ENCODE results near the gene RPS26. TPM values are rescaled to one million over a fixed set of nuclear protein-coding genes. Genes with fewer than 3 reads are reported as not detected.

RPS26 gene
- total and polyA plus RNA-seq, 2 of the 13 experiments (the other 11 are each of a cell fraction or from before 2014, with no cell fraction given): 150 to 421 TPM

GRCh38 chr12:55996715-55997534 is 44.8 kb upstream of the RPS26 start, which contains the start of gene SUOX (continued):
- TF ChIP-seq, protein P1, sequence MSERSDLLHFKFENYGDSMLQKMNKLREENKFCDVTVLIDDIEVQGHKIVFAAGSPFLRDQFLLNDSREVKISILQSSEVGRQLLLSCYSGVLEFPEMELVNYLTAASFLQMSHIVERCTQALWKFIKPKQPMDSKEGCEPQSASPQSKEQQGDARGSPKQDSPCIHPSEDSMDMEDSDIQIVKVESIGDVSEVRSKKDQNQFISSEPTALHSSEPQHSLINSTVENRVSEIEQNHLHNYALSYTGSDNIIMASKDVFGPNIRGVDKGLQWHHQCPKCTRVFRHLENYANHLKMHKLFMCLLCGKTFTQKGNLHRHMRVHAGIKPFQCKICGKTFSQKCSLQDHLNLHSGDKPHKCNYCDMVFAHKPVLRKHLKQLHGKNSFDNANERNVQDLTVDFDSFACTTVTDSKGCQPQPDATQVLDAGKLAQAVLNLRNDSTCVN (CRISPR knock-in tag; IDR thresholded peaks at IDR 0.05; ENCODE audit: borderline replicate concordance): no peak
- 0 out of 2 replicates have a peak, but pooled peaks have one; percentile 6 for TF ChIP-seq NFE2 (CRISPR knock-in tag; IDR thresholded peaks at IDR 0.05)
- 0 out of 2 replicates have a peak, but pooled peaks have one; percentile 28 for TF ChIP-seq MIER3 (CRISPR knock-in tag; IDR thresholded peaks at IDR 0.05; ENCODE audit: borderline replicate concordance)
- peak; percentile 69; the same call in 1 of the 2 replicates for TF ChIP-seq NFKB2 (CRISPR knock-in tag; IDR thresholded peaks at IDR 0.05; ENCODE audit: borderline replicate concordance)
- TF ChIP-seq, protein P2, sequence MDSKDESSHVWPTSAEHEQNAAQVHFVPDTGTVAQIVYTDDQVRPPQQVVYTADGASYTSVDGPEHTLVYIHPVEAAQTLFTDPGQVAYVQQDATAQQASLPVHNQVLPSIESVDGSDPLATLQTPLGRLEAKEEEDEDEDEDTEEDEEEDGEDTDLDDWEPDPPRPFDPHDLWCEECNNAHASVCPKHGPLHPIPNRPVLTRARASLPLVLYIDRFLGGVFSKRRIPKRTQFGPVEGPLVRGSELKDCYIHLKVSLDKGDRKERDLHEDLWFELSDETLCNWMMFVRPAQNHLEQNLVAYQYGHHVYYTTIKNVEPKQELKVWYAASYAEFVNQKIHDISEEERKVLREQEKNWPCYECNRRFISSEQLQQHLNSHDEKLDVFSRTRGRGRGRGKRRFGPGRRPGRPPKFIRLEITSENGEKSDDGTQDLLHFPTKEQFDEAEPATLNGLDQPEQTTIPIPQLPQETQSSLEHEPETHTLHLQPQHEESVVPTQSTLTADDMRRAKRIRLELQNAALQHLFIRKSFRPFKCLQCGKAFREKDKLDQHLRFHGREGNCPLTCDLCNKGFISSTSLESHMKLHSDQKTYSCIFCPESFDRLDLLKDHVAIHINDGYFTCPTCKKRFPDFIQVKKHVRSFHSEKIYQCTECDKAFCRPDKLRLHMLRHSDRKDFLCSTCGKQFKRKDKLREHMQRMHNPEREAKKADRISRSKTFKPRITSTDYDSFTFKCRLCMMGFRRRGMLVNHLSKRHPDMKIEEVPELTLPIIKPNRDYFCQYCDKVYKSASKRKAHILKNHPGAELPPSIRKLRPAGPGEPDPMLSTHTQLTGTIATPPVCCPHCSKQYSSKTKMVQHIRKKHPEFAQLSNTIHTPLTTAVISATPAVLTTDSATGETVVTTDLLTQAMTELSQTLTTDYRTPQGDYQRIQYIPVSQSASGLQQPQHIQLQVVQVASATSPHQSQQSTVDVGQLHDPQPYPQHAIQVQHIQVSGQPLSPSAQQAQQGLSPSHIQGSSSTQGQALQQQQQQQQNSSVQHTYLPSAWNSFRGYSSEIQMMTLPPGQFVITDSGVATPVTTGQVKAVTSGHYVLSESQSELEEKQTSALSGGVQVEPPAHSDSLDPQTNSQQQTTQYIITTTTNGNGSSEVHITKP (CRISPR knock-in tag; IDR thresholded peaks at IDR 0.05; ENCODE audit: low read depth): 0 out of 2 replicates have a peak, but pooled peaks have one; percentile 14
- no peak for TF ChIP-seq ZNF33B (CRISPR knock-in tag; IDR thresholded peaks at IDR 0.05)
- TF ChIP-seq NCOA5 (CRISPR knock-in tag; IDR thresholded peaks at IDR 0.05): no peak
- no peak for TF ChIP-seq ZNF775 (CRISPR knock-in tag; IDR thresholded peaks at IDR 0.05; ENCODE audit: borderline replicate concordance)
- TF ChIP-seq, protein P3, sequence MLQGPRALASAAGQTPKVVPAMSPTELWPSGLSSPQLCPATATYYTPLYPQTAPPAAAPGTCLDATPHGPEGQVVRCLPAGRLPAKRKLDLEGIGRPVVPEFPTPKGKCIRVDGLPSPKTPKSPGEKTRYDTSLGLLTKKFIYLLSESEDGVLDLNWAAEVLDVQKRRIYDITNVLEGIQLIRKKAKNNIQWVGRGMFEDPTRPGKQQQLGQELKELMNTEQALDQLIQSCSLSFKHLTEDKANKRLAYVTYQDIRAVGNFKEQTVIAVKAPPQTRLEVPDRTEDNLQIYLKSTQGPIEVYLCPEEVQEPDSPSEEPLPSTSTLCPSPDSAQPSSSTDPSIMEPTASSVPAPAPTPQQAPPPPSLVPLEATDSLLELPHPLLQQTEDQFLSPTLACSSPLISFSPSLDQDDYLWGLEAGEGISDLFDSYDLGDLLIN (CRISPR knock-in tag; IDR thresholded peaks at IDR 0.05; ENCODE audit: borderline replicate concordance): no peak
- TF ChIP-seq MBNL3 (CRISPR knock-in tag; conservative IDR thresholded peaks at IDR 0.05): no peak
- no peak for TF ChIP-seq IRF1 (CRISPR knock-in tag; IDR thresholded peaks at IDR 0.05; ENCODE audit: low read depth)
- TF ChIP-seq ARID5B (CRISPR knock-in tag; IDR thresholded peaks at IDR 0.05): no peak
- TF ChIP-seq SOX6 (IDR thresholded peaks at IDR 0.05): no peak
- TF ChIP-seq SOX6 (CRISPR knock-in tag; IDR thresholded peaks at IDR 0.05): peak; percentile 30
- no peak for TF ChIP-seq MTERF4 (CRISPR knock-in tag; IDR thresholded peaks at IDR 0.05)
- TF ChIP-seq ZNF160 (CRISPR knock-in tag; IDR thresholded peaks at IDR 0.05): no peak
